ENCODE measurements around the gene ENTREP1.

- no peak for TF ChIP-seq CTCF (IDR thresholded peaks at IDR 0.05; ENCODE audit: insufficient read depth, low read length, poor library complexity, severe bottlenecking)
- no peak for TF ChIP-seq EZH2phosphoT487 (conservative IDR thresholded peaks at IDR 0.05; ENCODE audit: low read length)
Observed at GRCh38 chr9:69412741-69413150, 87.7 kb downstream of the ENTREP1 start.
